Uterus (tissue), 2 donors: ENCODE data around the gene AIFM3.
"Not testable (repeated sequence)": the region's sequence is repeated elsewhere in the genome, so short reads cannot be mapped to it uniquely, and the experiment has no call there.

Source experiments
- POLR2A ChIP-seq, 2 donors: fragments of 450-650 bp; IDR thresholded peaks; one replicate each; pipeline ENCODE4 v1.6.1; 2016; ENCODE audit warnings: antibody characterized with exemption in 2 of 2, mild to moderate bottlenecking in 1 of 2, moderate library complexity in 1 of 2
- TF ChIP-seq, protein P1 (sequence below), 4 experiments: fragments of 200-600 bp in 2 of 4; fragments of 450-650 bp in 2 of 4; sonication (generic) in 2 of 4; IDR thresholded peaks; one replicate each; pipeline ENCODE4 v1.5.1; 2016 to 2019; ENCODE audit warnings: antibody characterized with exemption in 4 of 4, mild to moderate bottlenecking in 2 of 4, moderate library complexity in 1 of 4

DNA sequence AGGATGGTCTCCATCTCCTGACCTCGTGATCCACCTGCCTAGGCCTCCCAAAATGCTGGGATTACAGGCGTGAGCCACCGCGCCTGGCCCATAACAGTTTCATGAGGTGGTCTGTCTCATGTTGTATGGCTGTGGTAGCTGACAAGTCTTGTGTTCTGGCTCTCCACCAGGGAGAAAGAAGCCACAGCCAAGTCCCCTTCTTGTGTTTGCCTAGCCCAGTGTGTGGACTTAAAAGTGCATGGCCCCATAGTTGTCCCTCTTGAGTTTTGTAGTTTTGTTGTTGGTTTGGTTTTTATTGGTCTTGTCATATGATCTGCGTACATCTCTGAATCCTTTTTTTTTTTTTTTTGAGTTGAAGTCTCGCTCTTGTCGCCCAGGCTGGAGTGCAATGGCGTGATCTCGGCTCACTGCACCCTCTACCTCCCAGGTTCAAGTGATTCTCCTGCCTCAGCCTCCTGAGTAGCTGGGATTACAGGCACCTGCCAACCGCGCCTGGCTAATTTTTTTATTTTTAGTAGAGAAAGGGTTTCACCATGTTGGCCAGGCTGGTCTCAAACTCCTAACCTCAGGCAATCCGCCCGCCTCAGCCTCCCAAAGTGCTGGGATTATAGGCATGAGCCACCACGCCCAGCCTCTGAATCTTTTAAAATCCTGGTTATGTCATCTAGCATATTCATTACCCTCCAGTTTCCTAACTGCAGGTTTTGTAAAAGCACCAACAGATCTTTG is 27.4 kb upstream of the AIFM3 start:
- TF ChIP-seq POLR2A (IDR thresholded peaks at IDR 0.05) = not testable (repeated sequence)
- TF ChIP-seq, protein P1, sequence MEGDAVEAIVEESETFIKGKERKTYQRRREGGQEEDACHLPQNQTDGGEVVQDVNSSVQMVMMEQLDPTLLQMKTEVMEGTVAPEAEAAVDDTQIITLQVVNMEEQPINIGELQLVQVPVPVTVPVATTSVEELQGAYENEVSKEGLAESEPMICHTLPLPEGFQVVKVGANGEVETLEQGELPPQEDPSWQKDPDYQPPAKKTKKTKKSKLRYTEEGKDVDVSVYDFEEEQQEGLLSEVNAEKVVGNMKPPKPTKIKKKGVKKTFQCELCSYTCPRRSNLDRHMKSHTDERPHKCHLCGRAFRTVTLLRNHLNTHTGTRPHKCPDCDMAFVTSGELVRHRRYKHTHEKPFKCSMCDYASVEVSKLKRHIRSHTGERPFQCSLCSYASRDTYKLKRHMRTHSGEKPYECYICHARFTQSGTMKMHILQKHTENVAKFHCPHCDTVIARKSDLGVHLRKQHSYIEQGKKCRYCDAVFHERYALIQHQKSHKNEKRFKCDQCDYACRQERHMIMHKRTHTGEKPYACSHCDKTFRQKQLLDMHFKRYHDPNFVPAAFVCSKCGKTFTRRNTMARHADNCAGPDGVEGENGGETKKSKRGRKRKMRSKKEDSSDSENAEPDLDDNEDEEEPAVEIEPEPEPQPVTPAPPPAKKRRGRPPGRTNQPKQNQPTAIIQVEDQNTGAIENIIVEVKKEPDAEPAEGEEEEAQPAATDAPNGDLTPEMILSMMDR (IDR thresholded peaks at IDR 0.05) = not testable (repeated sequence)
